Right lobe of liver (tissue), 4 donors: ENCODE data around the gene FGF11.

ENCODE experiments used
- CTCF ChIP-seq, 4 donors: fragments of 200-600 bp in 3 of 4; fragments of 450-650 bp in 1 of 4; IDR thresholded peaks; one replicate each; pipeline versions ENCODE4 v1.5.1 to v1.8.0; 2016 to 2022; ENCODE audit warnings: antibody characterized with exemption in 4 of 4, mild to moderate bottlenecking in 2 of 4
- POLR2A ChIP-seq: fragments of 450-650 bp; IDR thresholded peaks from one replicate; pipeline ENCODE4 v1.6.1; 2017; ENCODE audit warnings: antibody characterized with exemption, mild to moderate bottlenecking
- donor health status: DM: no; HTN: no; CAD: no.
- donor health status: DM: no; HTN: no; CAD: no.
- donor health status: DM: no; HTN: yes; CAD: no.

GRCh38 chr17:7435676-7436555 lies 3.4 kb upstream of the FGF11 start:
- TF ChIP-seq CTCF (IDR thresholded peaks at IDR 0.05) = no peak
- TF ChIP-seq POLR2A = peak; percentile 9
